ENCODE measurements around the gene ADGRA1. TPM values are rescaled to one million over a fixed set of nuclear protein-coding genes. Genes with fewer than 3 reads are reported as not detected.

ADGRA1 gene
- total RNA-seq, 2 experiments from 2014 or later, result not detected

- no peak for DNase-seq (ENCODE audit: low spot score)
- POLR2A ChIA-PET, result no interaction called here
- CTCF ChIA-PET (ENCODE audit: unreplicated experiment), result no interaction called here
- H3K4me1 ChIP-seq (ENCODE audit: insufficient read depth, low read length, poor library complexity, severe bottlenecking), result no peaks in the 10 kb centered on the region
- no peaks in the 10 kb centered on the region for H3K9me2 ChIP-seq (ENCODE audit: insufficient read depth, low read length)
- H3K36me3 ChIP-seq (ENCODE audit: insufficient read depth, low read length), result no peaks in the 10 kb centered on the region
- no peaks in the 10 kb centered on the region for H4K20me1 ChIP-seq (ENCODE audit: insufficient read depth, low read length)
- H3K79me2 ChIP-seq (ENCODE audit: insufficient read depth, low read depth, low read length), result no peaks in the 10 kb centered on the region
- no peak overlapping the region for H3K4me2 ChIP-seq (ENCODE audit: low read length)
- no peak overlapping the region for H3K27ac ChIP-seq (ENCODE audit: low read depth, low read length, poor library complexity, severe bottlenecking)
- BruUV-seq (replicated peaks), result no TSS peak
- TF ChIP-seq CTCF (conservative IDR thresholded peaks at IDR 0.05; ENCODE audit: low read length) (no peak), EZH2phosphoT487 (IDR thresholded peaks at IDR 0.05; ENCODE audit: borderline replicate concordance, low read depth, low read length) (no peak)
- intact Hi-C loops (cut with micrococcal nuclease; ENCODE audit: unreplicated experiment), result no loop called here
- no peak overlapping the region for H2AFZ ChIP-seq (ENCODE audit: low read length)
- no peak overlapping the region for H3K4me3 ChIP-seq (ENCODE audit: low read depth, low read length, poor library complexity, severe bottlenecking)
- no peaks in the 10 kb centered on the region for H3K9me3 ChIP-seq (ENCODE audit: low read length)
Observed at GRCh38 chr10:133060022-133060421, 27.7 kb upstream of the ADGRA1 start.

GRCh38 chr10:133060466-133060865 lies 27.3 kb upstream of the ADGRA1 start:
- Histone ChIP-seq H3K36me3 (ENCODE audit: insufficient read depth, low read length) (no peaks in the 10 kb centered on the region), H2AFZ (ENCODE audit: low read length) (no peak overlapping the region), H3K27ac (ENCODE audit: low read depth, low read length, poor library complexity, severe bottlenecking) (no peak overlapping the region), H3K9me2 (ENCODE audit: insufficient read depth, low read length) (no peaks in the 10 kb centered on the region), H3K4me2 (ENCODE audit: low read length) (no peak overlapping the region), H3K79me2 (ENCODE audit: insufficient read depth, low read depth, low read length) (no peaks in the 10 kb centered on the region), H3K4me1 (ENCODE audit: insufficient read depth, low read length, poor library complexity, severe bottlenecking) (no peaks in the 10 kb centered on the region), H4K20me1 (ENCODE audit: insufficient read depth, low read length) (no peaks in the 10 kb centered on the region), H3K9me3 (ENCODE audit: low read length) (no peaks in the 10 kb centered on the region), H3K4me3 (ENCODE audit: low read depth, low read length, poor library complexity, severe bottlenecking) (no peak overlapping the region)
- POLR2A ChIA-PET, result no interaction called here
- BruUV-seq (replicated peaks), result no TSS peak
- TF ChIP-seq CTCF (conservative IDR thresholded peaks at IDR 0.05; ENCODE audit: low read length) (no peak), EZH2phosphoT487 (IDR thresholded peaks at IDR 0.05; ENCODE audit: borderline replicate concordance, low read depth, low read length) (no peak)
- CTCF ChIA-PET (ENCODE audit: unreplicated experiment), result no interaction called here
- intact Hi-C loops (cut with micrococcal nuclease; ENCODE audit: unreplicated experiment), result no loop called here
- no peak for DNase-seq (ENCODE audit: low spot score)

GRCh38 chr10:133060881-133061280 lies 26.8 kb upstream of the ADGRA1 start:
- TF ChIP-seq EZH2phosphoT487 (IDR thresholded peaks at IDR 0.05; ENCODE audit: borderline replicate concordance, low read depth, low read length), result no peak
- no peak for TF ChIP-seq CTCF (conservative IDR thresholded peaks at IDR 0.05; ENCODE audit: low read length)
- ChIA-PET CTCF (ENCODE audit: unreplicated experiment) (no interaction called here), POLR2A (no interaction called here)
- Histone ChIP-seq H3K9me2 (ENCODE audit: insufficient read depth, low read length) (no peaks in the 10 kb centered on the region), H3K4me3 (ENCODE audit: low read depth, low read length, poor library complexity, severe bottlenecking) (no peak overlapping the region), H3K4me1 (ENCODE audit: insufficient read depth, low read length, poor library complexity, severe bottlenecking) (no peaks in the 10 kb centered on the region), H3K79me2 (ENCODE audit: insufficient read depth, low read depth, low read length) (no peaks in the 10 kb centered on the region), H2AFZ (ENCODE audit: low read length) (no peak overlapping the region), H3K4me2 (ENCODE audit: low read length) (no peak overlapping the region), H3K27ac (ENCODE audit: low read depth, low read length, poor library complexity, severe bottlenecking) (no peak overlapping the region), H3K36me3 (ENCODE audit: insufficient read depth, low read length) (no peaks in the 10 kb centered on the region), H3K9me3 (ENCODE audit: low read length) (no peaks in the 10 kb centered on the region), H4K20me1 (ENCODE audit: insufficient read depth, low read length) (no peaks in the 10 kb centered on the region)
- no TSS peak for BruUV-seq (replicated peaks)
- intact Hi-C loops (cut with micrococcal nuclease; ENCODE audit: unreplicated experiment), result no loop called here
- DNase-seq (ENCODE audit: low spot score), result no peak
